HFFc6 (cell line): ENCODE data around the gene SPTB. TPM values are rescaled to one million over a fixed set of nuclear protein-coding genes. Genes with fewer than 3 reads are reported as not detected.

Experiments
- DNase-seq: peaks from one replicate; pipeline ENCODE4 v3.0.0-alpha.2; 2018
- H3K27ac Mint-ChIP-seq: 2 replicates; pipeline ENCODE4 v1.8.0; 2020; ENCODE audit warnings: mild to moderate bottlenecking, mixed read lengths
- H3K27me3 Mint-ChIP-seq: 2 replicates; pipeline ENCODE4 v1.8.0; 2021; ENCODE audit warnings: mild to moderate bottlenecking, moderate library complexity, mixed read lengths; ENCODE audit not compliant: insufficient read depth
- H3K36me3 Mint-ChIP-seq: 2 replicates; pipeline ENCODE4 v1.8.0; 2021; ENCODE audit warnings: low read depth, mixed read lengths
- H3K4me1 Mint-ChIP-seq: 2 replicates; pipeline ENCODE4 v1.8.0; 2020; ENCODE audit warnings: low read depth, mixed read lengths
- H3K4me3 Mint-ChIP-seq: 2 replicates; pipeline ENCODE4 v1.8.0; 2020; ENCODE audit warnings: mild to moderate bottlenecking, moderate library complexity, mixed read lengths
- H3K9me3 Mint-ChIP-seq: 2 replicates; pipeline ENCODE4 v1.8.0; 2020; ENCODE audit warnings: mild to moderate bottlenecking, mixed read lengths
- CTCF ChIP-seq: fragments of 200-600 bp; sonication (generic); IDR thresholded peaks from 2 replicates; pipeline ENCODE4 v1.5.0; 2021; ENCODE audit warnings: antibody characterized with exemption, mild to moderate bottlenecking
- total RNA-seq, 6 experiments: library from RNA; stranded (reverse); fragmentation: NEBNext Ultra II Directional; extraction: Animal tissue kit (Norgen Biotek cat#: 25700); gene quantifications; 2 replicates in 1 of 6; 3 replicates in 5 of 6; pipeline ENCODE4 v1.2.3, GENCODE V29; 2021

SPTB gene
- total RNA-seq, 6 experiments from 2014 or later = 0.58 to 1.1 (median 0.72) TPM

- Mint-ChIP-seq H3K9me3 (no peaks in the 10 kb centered on the region), H3K4me1 (peaks cover 71% of the 10 kb centered on the region), H3K27me3 (peaks cover 1% of the 10 kb centered on the region; the same call in 1 of the 2 replicates), H3K4me3 (peak overlapping the region; percentile 71), H3K27ac (peak overlapping the region; percentile 70), H3K36me3 (no peaks in the 10 kb centered on the region)
- TF ChIP-seq CTCF = no peak
- peak; percentile 68 for DNase-seq
Measured at GRCh38 chr14:64762044-64763034, 117.4 kb downstream of the SPTB start.

DNA sequence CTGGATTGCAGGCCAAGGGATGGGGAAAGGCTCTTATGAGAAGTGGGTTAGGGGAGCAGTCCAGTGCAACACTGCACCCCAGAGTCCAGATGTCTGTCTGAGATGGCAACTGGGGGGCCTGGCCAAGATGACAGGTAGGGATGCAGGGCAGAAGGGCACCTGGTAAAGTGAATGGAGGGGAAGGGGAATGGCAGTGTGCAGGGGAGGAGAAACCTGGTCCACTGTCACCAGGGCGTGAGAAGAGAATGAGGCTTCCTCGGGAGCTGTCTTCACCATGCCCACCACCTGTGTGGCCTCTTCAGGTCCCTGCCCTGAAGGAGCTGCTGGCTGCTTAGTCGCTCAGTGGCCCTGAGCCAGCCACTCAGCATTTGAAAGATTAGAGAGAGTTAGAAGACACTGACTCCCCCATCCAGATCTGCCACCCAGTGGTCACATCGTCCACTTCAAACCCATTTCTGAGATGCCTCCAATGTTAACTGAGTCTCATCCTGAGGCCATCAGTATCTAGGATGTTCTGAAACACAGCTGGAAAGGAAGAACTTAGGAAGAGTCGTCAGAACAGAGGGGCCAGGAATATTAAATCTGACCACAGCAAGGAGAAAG, 118.2 kb downstream of the SPTB start:
- peaks cover 79% of the 10 kb centered on the region for H3K4me1 Mint-ChIP-seq
- DNase-seq = peak; percentile 19
- H3K27ac Mint-ChIP-seq = peak overlapping the region; percentile 70; the same call in 1 of the 2 replicates

GRCh38 chr14:64760916-64761315, 118.8 kb downstream of the SPTB start:
- Mint-ChIP-seq H3K9me3 (no peaks in the 10 kb centered on the region), H3K4me1 (peaks cover 85% of the 10 kb centered on the region), H3K27ac (no peak overlapping the region), H3K36me3 (no peaks in the 10 kb centered on the region), H3K4me3 (peak overlapping the region; percentile 71), H3K27me3 (peaks cover 1% of the 10 kb centered on the region; the same call in 1 of the 2 replicates)
- DNase-seq = no peak
- TF ChIP-seq CTCF = no peak

More for the DNA sequence above, 118.2 kb downstream of the SPTB start:
- Mint-ChIP-seq H3K36me3 (no peaks in the 10 kb centered on the region), H3K9me3 (no peaks in the 10 kb centered on the region), H3K4me3 (peak overlapping the region; percentile 71), H3K27me3 (peaks cover 1% of the 10 kb centered on the region; the same call in 1 of the 2 replicates)
- TF ChIP-seq CTCF = peak; percentile 68

- peak; percentile 88 for TF ChIP-seq CTCF
- Mint-ChIP-seq H3K4me3 (peak overlapping the region; percentile 17), H3K27me3 (peaks cover 1% of the 10 kb centered on the region; the same call in 1 of the 2 replicates), H3K9me3 (no peaks in the 10 kb centered on the region), H3K4me1 (peaks cover 92% of the 10 kb centered on the region), H3K36me3 (no peaks in the 10 kb centered on the region), H3K27ac (peak overlapping the region; percentile 51)
- peak; percentile 29 for DNase-seq
Measured at GRCh38 chr14:64760146-64760755, 119.5 kb downstream of the SPTB start.

DNA sequence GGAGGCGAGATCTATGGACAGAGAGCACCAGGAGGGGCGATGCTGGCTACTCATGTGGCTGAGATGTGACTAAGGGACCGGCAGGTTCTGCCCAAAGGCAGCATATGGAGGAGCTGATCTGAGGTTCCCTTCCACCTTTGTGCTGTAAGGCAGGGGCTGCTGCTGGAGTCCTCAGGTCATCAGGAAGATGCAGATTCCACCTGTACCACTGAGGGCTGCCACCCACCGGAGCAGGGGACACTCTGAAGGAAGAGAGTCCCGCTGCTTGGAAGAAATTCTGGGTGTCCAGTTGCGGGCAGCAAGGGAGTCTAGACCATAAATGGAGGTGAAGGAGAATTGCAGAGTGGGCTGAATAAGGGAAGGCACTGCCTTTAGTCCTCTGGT, 120.2 kb downstream of the SPTB start:
- peaks cover 94% of the 10 kb centered on the region for H3K4me1 Mint-ChIP-seq
- peak overlapping the region; percentile 51 for H3K27ac Mint-ChIP-seq
- H3K9me3 Mint-ChIP-seq = no peaks in the 10 kb centered on the region
- H3K27me3 Mint-ChIP-seq = peaks cover 1% of the 10 kb centered on the region; the same call in 1 of the 2 replicates
- no peak for TF ChIP-seq CTCF
- no peak overlapping the region for H3K4me3 Mint-ChIP-seq
- no peaks in the 10 kb centered on the region for H3K36me3 Mint-ChIP-seq
- no peak for DNase-seq
